ENCODE data around the gene ZKSCAN4. TPM values are rescaled to one million over a fixed set of nuclear protein-coding genes. Genes with fewer than 3 reads are reported as not detected.

The ZKSCAN4 gene
- total and polyA plus RNA-seq, 8 donors = 1.4 to 3.4 (median 2.1) TPM

DNA sequence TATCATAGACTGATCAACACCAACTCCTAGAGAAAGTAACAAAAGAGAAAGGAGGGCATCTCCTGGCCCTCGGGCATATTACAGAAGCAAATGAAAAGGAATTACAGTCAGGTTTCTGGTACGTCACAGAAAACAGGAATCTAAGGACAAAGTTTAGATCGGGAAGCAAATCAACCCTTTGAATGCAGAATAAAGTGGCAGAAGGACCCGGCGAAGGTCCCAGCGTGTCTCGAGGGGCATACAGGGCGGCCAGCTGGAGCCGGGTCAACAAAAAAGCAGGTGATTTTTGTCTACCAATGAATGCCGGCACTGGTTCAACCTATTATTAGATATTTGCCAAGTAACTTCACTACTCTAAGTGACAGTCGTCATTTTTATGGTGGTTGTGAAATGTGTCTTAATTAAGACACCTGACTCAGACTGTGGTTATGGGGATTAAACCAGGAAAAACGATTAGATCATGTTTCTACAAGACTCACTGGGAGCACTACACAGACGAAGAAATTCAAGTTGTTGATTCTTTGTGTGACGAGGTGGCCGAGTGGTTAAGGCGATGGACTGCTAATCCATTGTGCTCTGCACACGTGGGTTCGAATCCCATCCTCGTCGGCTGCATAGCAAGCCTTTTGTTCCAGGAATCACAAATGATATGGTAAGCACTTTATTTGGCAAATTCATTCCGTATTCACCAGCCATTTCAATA lies 39.4 kb downstream of the ZKSCAN4 start:
- DNase-seq = peak in 5 of 6 donors; percentile 42 to 83 (median 56)
- H3K36me3 ChIP-seq = no peaks in the 10 kb centered on the region
- H3K9me3 ChIP-seq = no peaks in the 10 kb centered on the region
- ATAC-seq = peak; percentile 69 to 88 (median 84)
- H3K27ac ChIP-seq = no peak overlapping the region
- peaks cover 7 to 38% (median 23%) of the 10 kb centered on the region in 4 donors for H3K27me3 ChIP-seq
- 1% methylated on average over 21 of the region's 21 CpGs for WGBS, 2 donors
- TF ChIP-seq, protein P1, sequence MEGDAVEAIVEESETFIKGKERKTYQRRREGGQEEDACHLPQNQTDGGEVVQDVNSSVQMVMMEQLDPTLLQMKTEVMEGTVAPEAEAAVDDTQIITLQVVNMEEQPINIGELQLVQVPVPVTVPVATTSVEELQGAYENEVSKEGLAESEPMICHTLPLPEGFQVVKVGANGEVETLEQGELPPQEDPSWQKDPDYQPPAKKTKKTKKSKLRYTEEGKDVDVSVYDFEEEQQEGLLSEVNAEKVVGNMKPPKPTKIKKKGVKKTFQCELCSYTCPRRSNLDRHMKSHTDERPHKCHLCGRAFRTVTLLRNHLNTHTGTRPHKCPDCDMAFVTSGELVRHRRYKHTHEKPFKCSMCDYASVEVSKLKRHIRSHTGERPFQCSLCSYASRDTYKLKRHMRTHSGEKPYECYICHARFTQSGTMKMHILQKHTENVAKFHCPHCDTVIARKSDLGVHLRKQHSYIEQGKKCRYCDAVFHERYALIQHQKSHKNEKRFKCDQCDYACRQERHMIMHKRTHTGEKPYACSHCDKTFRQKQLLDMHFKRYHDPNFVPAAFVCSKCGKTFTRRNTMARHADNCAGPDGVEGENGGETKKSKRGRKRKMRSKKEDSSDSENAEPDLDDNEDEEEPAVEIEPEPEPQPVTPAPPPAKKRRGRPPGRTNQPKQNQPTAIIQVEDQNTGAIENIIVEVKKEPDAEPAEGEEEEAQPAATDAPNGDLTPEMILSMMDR (IDR thresholded peaks at IDR 0.05) = no peak
- no peak for FAIRE-seq
- no peaks in the 10 kb centered on the region for H3K4me1 ChIP-seq
- intact Hi-C loops (cut with DNase I) = no loop called here
- peak overlapping the region in 3 of 4 donors; percentile 11 to 33 (median 22) for H3K4me3 ChIP-seq

DNA sequence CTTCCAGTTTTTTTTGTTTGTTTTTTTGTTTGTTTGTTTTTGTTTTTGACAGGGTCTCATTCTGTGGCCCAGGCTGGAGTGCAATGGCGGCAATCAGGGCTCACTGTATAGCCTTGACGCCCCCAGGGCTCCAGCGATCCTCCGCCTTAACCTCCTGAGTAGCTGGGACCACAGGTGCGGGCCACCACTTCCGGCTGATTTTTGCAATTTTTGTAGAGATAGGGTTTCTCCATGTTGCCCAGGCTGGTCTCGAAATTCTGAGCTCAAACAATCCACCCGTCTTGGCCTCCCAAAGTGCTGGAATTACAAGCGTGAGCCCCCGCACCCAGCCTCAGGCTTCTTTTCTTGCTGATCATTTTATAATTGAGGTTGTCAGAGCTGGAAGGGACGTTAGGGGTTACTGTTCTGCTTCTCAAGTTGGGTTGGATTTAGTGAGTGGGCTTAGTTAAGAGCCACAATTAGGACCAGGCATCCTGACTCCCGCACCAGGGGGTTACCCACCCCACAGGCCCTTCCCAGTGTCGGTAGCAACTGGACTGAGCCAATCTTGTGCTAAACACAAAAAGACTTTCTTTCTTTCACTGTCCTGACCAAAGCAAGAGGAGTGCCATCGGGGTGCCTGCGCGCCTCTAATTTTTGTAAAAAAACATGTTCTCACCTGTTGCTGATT lies 40.1 kb downstream of the ZKSCAN4 start:
- WGBS, 2 donors = 20% methylated on average over 16 of the region's 16 CpGs
- peak in 3 of 4 donors; percentile 27 to 58 (median 51) for ATAC-seq
- intact Hi-C loops (cut with DNase I) = no loop called here

DNA sequence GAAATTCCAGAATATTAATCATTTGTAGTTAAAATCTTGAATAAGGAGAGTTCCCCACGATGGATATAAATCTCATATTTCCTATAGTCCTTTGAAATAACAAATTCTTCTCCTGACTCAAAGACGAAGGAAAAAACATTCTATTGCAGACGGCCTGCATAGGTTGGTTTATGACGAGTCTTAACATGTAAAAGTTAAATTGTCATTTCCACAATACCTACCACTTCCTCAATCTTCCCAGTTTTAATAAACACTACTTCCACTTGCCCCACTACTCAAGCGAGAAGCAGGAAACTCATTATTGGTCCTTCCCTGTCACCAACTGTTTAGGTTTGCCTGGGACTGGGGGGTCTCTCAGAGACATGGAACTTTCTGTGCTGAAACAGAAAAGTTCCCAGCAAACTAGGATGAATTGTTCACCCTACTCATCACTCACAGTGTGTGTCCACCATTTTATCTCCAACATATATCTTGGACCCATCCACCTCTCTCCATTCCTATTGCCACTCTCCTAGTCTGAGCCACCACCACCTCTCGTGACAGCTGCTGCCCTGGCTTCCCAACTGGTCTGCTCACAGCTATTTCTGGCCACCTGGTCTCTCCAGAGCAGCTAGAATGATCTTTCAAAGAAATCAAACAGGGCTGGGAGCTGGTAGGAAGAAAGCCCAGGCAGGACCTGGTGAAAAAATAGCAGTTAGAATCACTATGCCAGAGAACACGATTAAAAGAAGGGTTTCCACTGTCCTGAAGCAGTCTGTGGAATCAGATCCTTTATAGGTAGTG lies 42.1 kb downstream of the ZKSCAN4 start:
- intact Hi-C loops (cut with DNase I) = no loop called here
- Histone ChIP-seq H3K27ac (no peak overlapping the region), H3K27me3 (peaks cover 7 to 54% (median 26%) of the 10 kb centered on the region in 4 donors), H3K4me1 (no peaks in the 10 kb centered on the region), H3K4me3 (no peak overlapping the region), H3K9me3 (no peaks in the 10 kb centered on the region), H3K36me3 (no peaks in the 10 kb centered on the region)
- 36 to 47% methylated on average over 7 of the region's 7 CpGs for WGBS, 2 donors
- TF ChIP-seq, protein P1 (IDR thresholded peaks at IDR 0.05) = no peak
- FAIRE-seq (no peak), DNase-seq (no peak), ATAC-seq (no peak)

More for the DNA sequence above, 40.1 kb downstream of the ZKSCAN4 start:
- Histone ChIP-seq H3K4me3 (peak overlapping the region in 3 of 4 donors; percentile 11 to 33 (median 22)), H3K4me1 (no peaks in the 10 kb centered on the region), H3K27ac (no peak overlapping the region), H3K9me3 (no peaks in the 10 kb centered on the region), H3K27me3 (peaks cover 7 to 45% (median 26%) of the 10 kb centered on the region in 4 donors), H3K36me3 (no peaks in the 10 kb centered on the region)
- FAIRE-seq (no peak), DNase-seq (no peak)
- TF ChIP-seq, protein P1 (IDR thresholded peaks at IDR 0.05) = no peak

DNA sequence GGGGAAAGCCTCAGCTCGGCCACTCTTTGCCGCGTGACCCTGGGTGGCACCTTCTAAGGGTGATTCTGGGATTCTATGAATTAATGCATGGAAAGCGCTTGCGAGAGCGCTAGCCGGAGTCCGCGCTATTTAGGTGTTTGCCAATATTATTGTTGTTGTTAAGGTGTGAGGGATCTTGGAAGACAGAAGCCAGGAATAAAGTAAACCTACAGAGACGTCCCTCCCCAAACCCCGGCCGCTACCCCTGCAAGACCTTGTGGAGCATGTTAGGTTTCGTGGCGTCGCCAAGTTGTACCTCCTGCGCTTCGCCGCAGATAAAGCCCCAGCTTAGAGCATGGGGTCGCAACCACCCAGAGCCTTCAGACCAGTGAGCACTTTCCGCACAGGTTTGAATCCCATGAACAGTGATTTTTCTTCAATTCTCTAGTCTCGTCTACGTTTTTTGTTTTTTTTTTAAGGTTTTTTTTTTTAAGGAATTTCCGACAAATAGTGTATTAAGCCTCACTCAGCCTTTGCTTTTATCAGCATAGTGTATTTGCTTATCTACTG lies 43.9 kb downstream of the ZKSCAN4 start:
- Histone ChIP-seq H3K4me1 (no peaks in the 10 kb centered on the region), H3K9me3 (no peaks in the 10 kb centered on the region), H3K27me3 (peaks cover 7 to 63% (median 30%) of the 10 kb centered on the region in 4 donors), H3K27ac (no peak overlapping the region), H3K36me3 (no peaks in the 10 kb centered on the region), H3K4me3 (no peak overlapping the region)
- intact Hi-C loops (cut with DNase I) = no loop called here
- WGBS, 2 donors = 10 to 11% methylated on average over 23 of the region's 23 CpGs
- no peak for FAIRE-seq
- no peak for DNase-seq
- no peak for ATAC-seq
- TF ChIP-seq, protein P1 (IDR thresholded peaks at IDR 0.05) = no peak
